ENCODE data around the gene BEGAIN. TPM values are rescaled to one million over a fixed set of nuclear protein-coding genes. Genes with fewer than 3 reads are reported as not detected.
A peak's percentile ranks its signal among the peaks of the same experiment; 100 is the strongest.

BEGAIN gene
- total RNA-seq, 2 experiments from 2014 or later, result 1.5 to 2.3 TPM

- Mint-ChIP-seq H3K9me3 (no peaks in the 10 kb centered on the region), H3K27me3 (no peaks in the 10 kb centered on the region), H3K4me1 (peaks cover 8% of the 10 kb centered on the region), H3K4me3 (no peak overlapping the region), H3K36me3 (peaks cover 2% of the 10 kb centered on the region), H3K27ac (no peak overlapping the region)
- ATAC-seq (ENCODE audit: low read depth) (no peak), DNase-seq (peak; percentile 24)
- POLR2A ChIA-PET, result no interaction called here
These were observed 49.5 kb downstream of the BEGAIN start for GRCh38 chr14:100537446-100538350.

- Mint-ChIP-seq H3K4me3 (no peak overlapping the region), H3K9me3 (no peaks in the 10 kb centered on the region), H3K27ac (no peak overlapping the region), H3K36me3 (peaks cover 2% of the 10 kb centered on the region), H3K4me1 (peaks cover 11% of the 10 kb centered on the region), H3K27me3 (no peaks in the 10 kb centered on the region)
- DNase-seq (peak; percentile 4), ATAC-seq (ENCODE audit: low read depth) (no peak)
- POLR2A ChIA-PET, result no interaction called here
These were observed 50.3 kb downstream of the BEGAIN start for GRCh38 chr14:100536721-100537445.

DNA sequence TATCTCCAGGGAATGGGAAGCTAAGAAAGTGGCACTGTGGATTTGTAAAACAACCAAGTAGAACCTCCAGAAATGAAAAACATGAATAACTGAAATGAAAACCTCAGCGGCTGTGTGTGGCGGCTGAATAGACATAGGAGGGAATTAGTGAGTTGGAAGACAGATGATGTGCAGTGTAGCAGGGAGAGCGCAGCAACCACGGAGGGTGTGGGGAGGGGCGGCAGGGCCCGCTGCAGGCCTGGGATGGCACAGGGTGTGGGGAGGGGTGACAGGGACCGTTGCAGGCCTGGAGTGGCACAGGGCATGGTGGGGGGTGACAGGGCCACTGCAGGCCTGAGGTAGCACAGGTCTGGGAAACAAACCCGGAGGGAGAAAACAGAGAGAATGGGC lies 51.1 kb downstream of the BEGAIN start:
- Mint-ChIP-seq H3K9me3 (no peaks in the 10 kb centered on the region), H3K4me1 (peaks cover 11% of the 10 kb centered on the region), H3K27ac (no peak overlapping the region), H3K27me3 (no peaks in the 10 kb centered on the region), H3K4me3 (no peak overlapping the region), H3K36me3 (peaks cover 2% of the 10 kb centered on the region)
- POLR2A ChIA-PET, result no interaction called here
- peak; percentile 17 for DNase-seq
- ATAC-seq (ENCODE audit: low read depth), result no peak

DNA sequence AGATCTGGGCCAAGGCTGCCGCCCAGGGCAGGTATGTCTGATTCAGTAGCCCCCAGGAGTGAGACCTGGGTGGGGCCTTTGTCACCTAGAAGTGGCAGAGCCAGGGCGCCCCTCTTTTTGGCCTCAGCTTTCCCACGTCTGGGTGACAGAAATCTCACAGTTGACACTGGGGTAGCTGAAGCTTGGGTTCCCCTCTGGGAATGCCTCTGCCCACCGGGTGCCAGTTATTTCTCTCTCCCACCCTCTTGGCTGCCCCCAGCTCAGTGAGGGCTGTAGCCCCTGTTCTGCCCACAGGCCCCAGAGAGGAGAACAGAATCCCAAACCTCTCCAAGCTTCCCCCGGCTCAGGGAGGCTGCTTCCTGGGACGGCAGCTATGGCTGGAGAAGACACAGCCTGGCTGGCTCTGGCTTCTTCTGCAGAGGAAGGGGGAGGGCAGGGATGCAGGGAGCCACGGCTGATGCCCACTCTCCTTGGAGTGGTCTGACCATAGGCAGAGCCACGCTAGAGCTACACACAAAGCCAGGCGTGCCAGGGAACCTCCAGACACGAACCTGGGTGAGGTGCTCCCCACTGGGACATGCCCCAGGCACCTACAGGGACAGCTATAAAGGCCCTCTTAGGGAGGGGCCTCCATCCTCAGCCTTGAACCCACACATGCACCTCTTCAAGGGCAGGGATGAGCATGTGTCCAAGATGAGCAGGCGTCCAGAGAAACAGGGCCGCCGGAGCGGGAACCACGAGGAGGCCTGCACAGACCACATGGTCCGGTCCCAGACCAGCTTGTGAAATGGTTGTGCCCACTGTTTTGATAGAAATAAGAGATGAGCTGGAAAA lies 51.7 kb downstream of the BEGAIN start:
- ATAC-seq (ENCODE audit: low read depth) (no peak), DNase-seq (peak; percentile 16)
- POLR2A ChIA-PET, result interaction anchor here (2.7 kb wide), 1 partner anchor 11 kb away, joined by 9 read pairs; no protein-coding TSS in a partner anchor
- H3K9me3 Mint-ChIP-seq, result no peaks in the 10 kb centered on the region
- no peak overlapping the region for H3K4me3 Mint-ChIP-seq
- H3K36me3 Mint-ChIP-seq, result peaks cover 2% of the 10 kb centered on the region
- peaks cover 11% of the 10 kb centered on the region for H3K4me1 Mint-ChIP-seq
- H3K27me3 Mint-ChIP-seq, result no peaks in the 10 kb centered on the region
- no peak overlapping the region for H3K27ac Mint-ChIP-seq

GRCh38 chr14:100534528-100535286 lies 52.5 kb downstream of the BEGAIN start:
- POLR2A ChIA-PET, result interaction anchor here (2.7 kb wide), 1 partner anchor 12 kb away, joined by 9 read pairs; no protein-coding TSS in a partner anchor
- DNase-seq (no peak), ATAC-seq (ENCODE audit: low read depth) (no peak)
- H3K9me3 Mint-ChIP-seq, result no peaks in the 10 kb centered on the region
- H3K27me3 Mint-ChIP-seq, result no peaks in the 10 kb centered on the region
- H3K27ac Mint-ChIP-seq, result no peak overlapping the region
- peaks cover 2% of the 10 kb centered on the region for H3K36me3 Mint-ChIP-seq
- H3K4me3 Mint-ChIP-seq, result no peak overlapping the region
- H3K4me1 Mint-ChIP-seq, result peaks cover 11% of the 10 kb centered on the region

DNA sequence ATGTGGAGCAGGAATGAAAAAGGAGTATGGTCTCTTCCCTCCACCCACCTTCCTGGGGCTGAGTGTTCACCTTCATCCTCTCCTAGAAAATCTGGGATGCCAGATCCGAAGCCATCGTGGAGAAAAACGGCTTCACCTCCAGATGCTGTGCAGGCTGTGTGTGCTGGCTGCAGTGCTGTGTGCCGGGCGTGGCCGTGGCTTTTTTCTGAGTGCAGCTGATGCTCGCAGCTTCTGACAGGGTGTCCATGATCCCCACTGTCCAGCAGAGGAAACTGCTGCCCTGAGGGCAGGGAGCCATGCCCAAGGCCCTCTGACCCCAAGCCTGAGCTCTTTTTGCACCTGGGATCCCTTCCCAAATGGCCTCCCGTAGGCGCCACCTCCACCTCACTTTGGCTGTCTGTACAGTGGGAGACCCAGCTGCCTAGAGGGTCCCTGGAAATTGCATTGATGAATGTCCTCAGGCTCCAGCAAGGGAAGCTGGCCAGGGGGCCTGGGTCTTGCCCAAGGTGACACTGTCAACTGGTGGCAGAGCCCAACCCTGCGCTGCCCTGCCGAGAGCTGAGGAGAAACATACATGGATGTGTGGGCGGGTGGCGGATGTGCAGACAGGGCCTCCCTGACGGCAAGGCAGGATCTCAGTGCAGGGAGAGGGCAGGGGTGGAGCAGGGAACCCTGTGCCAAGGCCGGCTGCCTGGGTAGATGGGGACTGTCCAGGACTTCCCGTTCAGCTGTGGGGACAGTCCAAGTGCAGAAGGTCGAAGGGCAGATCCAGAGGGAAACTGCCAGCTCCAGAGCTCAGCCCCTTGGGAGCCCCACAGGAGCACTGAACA lies 53.3 kb downstream of the BEGAIN start:
- ATAC-seq (ENCODE audit: low read depth) (no peak), DNase-seq (no peak)
- Mint-ChIP-seq H3K9me3 (no peaks in the 10 kb centered on the region), H3K4me1 (peaks cover 11% of the 10 kb centered on the region), H3K36me3 (peaks cover 2% of the 10 kb centered on the region), H3K27me3 (no peaks in the 10 kb centered on the region), H3K27ac (peak overlapping the region; percentile 21), H3K4me3 (no peak overlapping the region)
- POLR2A ChIA-PET, result interaction anchor here (2.7 kb wide), 1 partner anchor 13 kb away, joined by 9 read pairs; no protein-coding TSS in a partner anchor

DNA sequence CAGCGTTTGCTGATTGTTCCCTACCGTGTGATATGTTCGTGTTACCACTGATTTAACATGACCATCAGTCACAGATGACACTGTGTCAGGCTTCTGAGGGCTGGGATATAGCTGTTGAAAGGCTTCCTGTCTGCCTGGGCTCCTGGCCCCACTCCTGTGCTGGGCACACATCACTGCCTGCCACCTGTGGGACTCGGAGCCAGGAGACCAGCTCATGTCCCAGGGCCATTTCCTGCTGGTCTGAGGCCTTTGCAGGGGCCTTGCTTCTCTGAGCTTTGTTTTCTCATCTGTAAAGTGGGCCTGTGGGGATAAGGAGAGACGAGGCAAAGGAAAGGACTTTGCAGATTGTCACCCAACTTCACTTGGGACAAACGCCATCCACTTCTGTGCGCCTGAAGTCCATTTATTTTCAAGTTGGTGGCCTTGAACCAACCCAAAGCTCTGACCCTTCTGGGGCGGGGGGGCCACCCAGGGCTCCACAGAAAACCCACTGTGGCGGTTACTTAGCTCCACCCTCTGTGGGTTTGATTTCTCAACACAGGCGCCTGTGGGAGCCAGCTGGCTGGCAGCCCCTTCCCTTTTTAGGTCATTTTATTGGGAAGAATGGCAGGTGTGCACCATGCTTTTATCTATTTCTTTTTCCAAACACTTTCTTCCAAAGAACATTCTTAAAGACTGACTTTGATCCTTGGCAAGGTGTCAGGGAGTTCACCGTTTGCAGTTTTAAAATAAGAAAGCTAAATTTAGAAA lies 54.1 kb downstream of the BEGAIN start:
- Mint-ChIP-seq H3K27me3 (no peaks in the 10 kb centered on the region), H3K4me1 (peaks cover 11% of the 10 kb centered on the region), H3K36me3 (peaks cover 2% of the 10 kb centered on the region), H3K27ac (no peak overlapping the region), H3K4me3 (no peak overlapping the region), H3K9me3 (no peaks in the 10 kb centered on the region)
- DNase-seq (no peak), ATAC-seq (ENCODE audit: low read depth) (peak; percentile 49)
- POLR2A ChIA-PET, result interaction anchor here (2.7 kb wide), 1 partner anchor 13 kb away, joined by 9 read pairs; no protein-coding TSS in a partner anchor

DNA sequence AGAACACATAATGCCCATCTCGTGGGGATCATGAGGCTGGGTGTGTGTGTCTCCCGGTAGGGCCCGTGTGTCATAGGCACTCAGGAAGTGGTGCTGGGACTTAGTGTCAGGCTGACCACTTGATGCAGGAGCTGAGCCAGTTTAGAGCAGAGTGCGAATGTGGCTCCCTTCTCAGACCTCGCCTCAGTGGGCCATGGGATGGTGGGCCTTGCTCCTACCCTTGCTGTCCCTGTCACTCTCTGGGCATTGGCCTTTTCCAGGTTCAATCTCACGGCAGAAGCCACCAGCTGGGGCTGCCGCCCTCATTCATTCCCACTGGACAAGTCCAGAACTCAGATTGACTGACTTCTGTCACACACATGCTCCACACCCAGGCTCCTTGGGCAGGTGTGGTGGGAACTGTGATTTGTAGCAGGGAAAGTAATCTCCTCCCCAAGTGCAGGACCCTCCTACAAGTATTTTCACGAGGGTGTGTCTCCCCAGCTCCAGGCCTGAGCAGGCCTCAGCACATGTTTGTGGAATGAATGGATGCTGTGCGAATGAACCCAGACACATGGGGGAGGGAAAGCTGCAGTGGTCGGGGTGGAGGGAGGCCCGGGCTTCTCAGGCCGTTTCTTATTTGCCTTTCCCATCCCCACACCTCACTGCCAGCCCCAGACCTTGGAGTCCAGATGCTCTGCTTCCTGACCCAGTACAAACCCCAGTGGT lies 54.9 kb downstream of the BEGAIN start:
- Mint-ChIP-seq H3K27me3 (no peaks in the 10 kb centered on the region), H3K4me3 (no peak overlapping the region), H3K9me3 (no peaks in the 10 kb centered on the region), H3K36me3 (peaks cover 2% of the 10 kb centered on the region), H3K4me1 (peaks cover 11% of the 10 kb centered on the region), H3K27ac (no peak overlapping the region)
- ATAC-seq (ENCODE audit: low read depth) (no peak), DNase-seq (no peak)
- POLR2A ChIA-PET, result no interaction called here

DNA sequence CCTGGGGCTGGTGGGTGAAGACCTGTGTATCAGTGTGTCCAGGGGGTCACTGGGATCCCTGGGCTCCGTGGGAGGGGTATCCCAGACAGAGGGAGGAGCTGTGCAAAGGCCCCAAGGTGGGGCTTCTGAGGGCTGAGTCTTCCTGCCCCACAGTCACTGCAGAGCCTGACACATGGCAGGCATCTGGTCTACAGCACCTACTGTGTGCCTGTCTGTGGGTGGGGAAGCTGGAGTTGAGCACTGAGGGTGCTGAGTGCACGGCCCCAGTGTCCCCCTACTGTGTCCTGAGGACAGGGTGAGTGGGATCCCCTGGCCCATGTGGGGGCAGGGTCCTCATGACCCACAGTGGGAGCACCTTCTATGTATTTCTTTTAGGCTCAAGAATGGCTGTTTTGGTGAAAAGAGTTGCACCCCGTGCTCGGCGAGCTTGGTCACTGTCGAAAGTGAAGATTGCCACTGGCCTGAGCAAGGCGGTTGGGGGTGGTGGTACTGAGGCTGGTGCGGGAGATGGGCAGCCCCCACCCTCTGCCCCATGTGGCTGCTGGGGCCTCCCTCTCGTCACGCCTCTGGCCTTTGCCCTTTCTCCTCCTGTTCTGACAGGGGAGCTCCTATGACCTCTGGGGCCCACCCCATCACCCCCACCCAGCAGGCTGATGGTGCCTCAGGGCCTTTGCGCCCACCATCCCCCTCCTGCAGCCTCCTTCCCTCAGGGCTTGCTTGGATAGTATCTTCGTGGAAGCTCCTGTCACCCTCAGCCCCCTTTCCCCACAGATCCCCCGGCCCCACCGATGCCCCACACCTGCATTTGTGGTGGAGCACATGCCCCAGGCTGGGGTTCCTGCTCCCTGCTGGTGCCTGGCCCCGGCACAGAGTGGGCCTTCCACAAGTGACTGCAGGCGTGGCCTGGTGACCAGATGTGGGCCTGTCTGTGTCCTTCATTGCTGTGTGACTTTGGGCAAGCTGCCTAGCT lies 55.8 kb downstream of the BEGAIN start:
- peaks cover 11% of the 10 kb centered on the region for H3K4me1 Mint-ChIP-seq
- POLR2A ChIA-PET, result no interaction called here
- no peaks in the 10 kb centered on the region for H3K27me3 Mint-ChIP-seq
- no peak for DNase-seq
- H3K27ac Mint-ChIP-seq, result no peak overlapping the region
- no peaks in the 10 kb centered on the region for H3K9me3 Mint-ChIP-seq
- no peak for ATAC-seq (ENCODE audit: low read depth)
- peaks cover 2% of the 10 kb centered on the region for H3K36me3 Mint-ChIP-seq
- H3K4me3 Mint-ChIP-seq, result no peak overlapping the region

- H3K4me3 Mint-ChIP-seq, result no peak overlapping the region
- ATAC-seq (ENCODE audit: low read depth) (no peak), DNase-seq (no peak)
- H3K36me3 Mint-ChIP-seq, result peaks cover 2% of the 10 kb centered on the region
- no peak overlapping the region for H3K27ac Mint-ChIP-seq
- H3K27me3 Mint-ChIP-seq, result no peaks in the 10 kb centered on the region
- peaks cover 11% of the 10 kb centered on the region for H3K4me1 Mint-ChIP-seq
- POLR2A ChIA-PET, result no interaction called here
- no peaks in the 10 kb centered on the region for H3K9me3 Mint-ChIP-seq
These were observed 56.7 kb downstream of the BEGAIN start for GRCh38 chr14:100530270-100531072.
